ENCODE data around the gene WDR88.
"Not testable (repeated sequence)": the region's sequence is repeated elsewhere in the genome, so short reads cannot be mapped to it uniquely, and the experiment has no call there.

Gene WDR88

GRCh38 chr19:33125929-33126388 lies 6.0 kb upstream of the WDR88 start:
- intact Hi-C loops (cut with DNase I): no loop called here
- DNase-seq: peak in 8 of 10 donors; percentile 24 to 88 (median 52)

DNA sequence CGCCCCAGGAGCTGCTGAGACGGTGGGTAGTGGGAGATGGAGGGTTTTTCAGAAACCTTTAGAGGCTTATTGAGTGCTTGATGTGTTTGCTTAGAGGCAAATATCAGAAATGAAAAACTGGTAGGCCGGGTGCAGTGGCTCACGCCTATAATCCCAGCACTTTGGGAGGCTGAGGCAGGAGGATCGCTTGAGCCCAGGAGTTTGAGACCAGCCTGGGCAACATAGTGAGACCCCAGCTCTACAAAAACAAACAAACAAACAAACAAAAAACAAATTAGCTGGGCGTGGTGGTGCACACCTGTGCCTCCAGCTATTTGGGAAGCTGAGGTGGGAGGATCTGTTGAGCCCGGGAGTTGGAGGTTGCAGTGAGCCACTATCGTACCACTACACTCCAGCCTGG lies 5.2 kb upstream of the WDR88 start:
- intact Hi-C loops (cut with DNase I): not testable (repeated sequence)
- peak in 2 of 10 donors; percentile 16 to 19 for DNase-seq

- DNase-seq: peak in 2 of 10 donors; percentile 18 to 46
- intact Hi-C loops (cut with DNase I): no loop called here
Measured at GRCh38 chr19:33129901-33130300, 2.0 kb upstream of the WDR88 start.

GRCh38 chr19:33130433-33130832 lies 1.5 kb upstream of the WDR88 start:
- DNase-seq: peak in 2 of 10 donors; percentile 32 to 78
- intact Hi-C loops (cut with DNase I): no loop called here

DNA sequence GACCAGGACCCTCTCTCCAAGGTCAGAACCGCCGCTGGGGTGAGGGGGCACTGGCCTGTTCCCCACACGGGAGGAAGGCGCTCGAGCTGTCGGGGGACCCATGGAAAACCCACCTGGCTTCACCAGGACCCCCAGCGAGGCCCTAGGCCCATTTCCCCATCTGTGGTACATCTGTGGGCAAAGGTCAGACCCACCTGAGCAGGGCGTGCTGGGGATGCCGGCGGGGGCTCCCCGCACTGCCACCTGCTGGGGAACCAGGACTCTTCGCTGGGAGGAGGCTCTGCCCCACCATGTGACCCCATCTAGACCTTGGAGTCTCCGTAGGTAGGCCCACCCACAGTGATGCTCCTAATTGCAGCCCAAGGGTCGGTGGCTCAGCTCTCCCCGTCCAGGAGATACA lies 511 bp downstream of the WDR88 start:
- intact Hi-C loops (cut with DNase I): no loop called here
- peak in 1 of 10 donors; percentile 74 for DNase-seq

- DNase-seq: peak in 2 of 10 donors; percentile 60 to 71
- intact Hi-C loops (cut with DNase I): no loop called here
Measured at GRCh38 chr19:33133438-33134031, 1.6 kb downstream of the WDR88 start.

GRCh38 chr19:33134571-33135041 lies 2.7 kb downstream of the WDR88 start:
- intact Hi-C loops (cut with DNase I): no loop called here
- DNase-seq: peak in 2 of 10 donors; percentile 64 to 81

GRCh38 chr19:33139165-33139564 lies 7.3 kb downstream of the WDR88 start:
- peak in 1 of 10 donors; percentile 59 for DNase-seq
- intact Hi-C loops (cut with DNase I): no loop called here

DNA sequence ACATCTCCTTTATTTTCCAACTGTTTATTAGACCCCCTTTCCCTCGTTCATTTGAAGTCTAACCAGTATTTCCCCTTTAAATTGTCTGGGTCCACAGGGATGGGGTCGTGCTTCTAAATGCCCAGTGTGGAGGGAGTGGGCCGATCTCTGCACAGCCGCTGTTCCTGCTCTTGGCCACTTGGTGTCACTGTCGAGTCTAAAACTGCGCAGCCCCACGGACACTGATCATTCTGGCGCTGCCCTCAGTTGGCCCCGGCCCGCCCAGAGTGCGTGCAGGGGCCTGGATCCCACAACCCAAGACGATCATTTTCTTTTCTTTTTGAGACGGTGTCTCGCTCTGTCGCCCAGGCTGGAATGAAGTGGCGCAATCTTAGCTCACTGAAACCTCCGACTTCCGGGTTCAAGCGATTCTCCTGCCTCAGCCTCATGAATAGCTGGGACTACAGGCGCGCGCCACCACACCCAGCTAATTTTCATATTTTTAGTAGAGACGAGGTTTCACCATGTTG lies 12.0 kb downstream of the WDR88 start:
- peak in 9 of 10 donors; percentile 40 to 94 (median 65) for DNase-seq
- intact Hi-C loops (cut with DNase I): loop anchor here (1.0 to 10.0 kb wide), 2 partner anchors 40 to 261 kb away; no protein-coding TSS in a partner anchor

DNA sequence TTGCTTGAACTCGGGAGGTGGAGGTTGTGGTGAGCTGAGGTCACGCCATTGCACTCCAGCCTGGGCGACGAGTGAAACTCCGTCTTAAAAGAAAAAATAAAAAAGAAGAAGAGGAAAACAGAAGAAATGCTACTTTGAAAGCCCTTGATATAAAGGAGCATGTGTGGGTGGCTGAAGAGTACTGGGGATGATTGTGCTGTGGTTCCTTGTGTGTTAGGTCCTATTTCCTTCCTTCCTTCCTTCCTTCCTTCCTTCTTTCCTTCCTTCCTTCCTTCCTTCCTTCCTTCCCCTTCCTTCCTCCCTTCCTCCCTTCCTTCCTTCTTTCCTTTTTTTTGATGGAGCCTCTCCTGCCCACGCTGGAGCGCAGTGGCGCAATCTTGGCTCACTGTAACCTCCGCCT lies 14.3 kb downstream of the WDR88 start:
- intact Hi-C loops (cut with DNase I): loop anchor here (10.0 kb wide), 1 partner anchor 259 kb away; no protein-coding TSS in a partner anchor
- DNase-seq: peak in 1 of 10 donors; percentile 8

DNA sequence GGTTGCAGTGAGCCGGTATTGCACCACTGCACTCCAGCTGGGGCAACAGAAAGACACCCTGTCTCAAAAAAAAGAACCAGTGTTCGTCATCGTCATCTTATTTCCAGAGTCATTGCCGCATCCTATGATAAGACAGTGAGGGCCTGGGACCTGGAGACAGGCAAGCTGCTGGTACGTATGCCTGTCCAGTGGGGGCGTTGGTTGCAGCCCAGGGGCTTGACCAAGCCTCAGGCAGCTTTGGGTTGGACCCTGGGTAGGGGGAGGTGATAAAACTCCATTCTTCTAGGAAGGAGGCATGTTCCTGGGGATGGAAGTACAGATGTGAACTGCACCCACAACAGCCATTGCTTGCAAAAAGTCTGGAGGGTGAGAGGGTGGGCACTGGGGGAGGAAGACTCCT lies 15.6 kb downstream of the WDR88 start:
- DNase-seq: peak in 2 of 10 donors; percentile 21 to 51
- intact Hi-C loops (cut with DNase I): loop anchor here (10.0 kb wide), 1 partner anchor 257 kb away; no protein-coding TSS in a partner anchor

DNA sequence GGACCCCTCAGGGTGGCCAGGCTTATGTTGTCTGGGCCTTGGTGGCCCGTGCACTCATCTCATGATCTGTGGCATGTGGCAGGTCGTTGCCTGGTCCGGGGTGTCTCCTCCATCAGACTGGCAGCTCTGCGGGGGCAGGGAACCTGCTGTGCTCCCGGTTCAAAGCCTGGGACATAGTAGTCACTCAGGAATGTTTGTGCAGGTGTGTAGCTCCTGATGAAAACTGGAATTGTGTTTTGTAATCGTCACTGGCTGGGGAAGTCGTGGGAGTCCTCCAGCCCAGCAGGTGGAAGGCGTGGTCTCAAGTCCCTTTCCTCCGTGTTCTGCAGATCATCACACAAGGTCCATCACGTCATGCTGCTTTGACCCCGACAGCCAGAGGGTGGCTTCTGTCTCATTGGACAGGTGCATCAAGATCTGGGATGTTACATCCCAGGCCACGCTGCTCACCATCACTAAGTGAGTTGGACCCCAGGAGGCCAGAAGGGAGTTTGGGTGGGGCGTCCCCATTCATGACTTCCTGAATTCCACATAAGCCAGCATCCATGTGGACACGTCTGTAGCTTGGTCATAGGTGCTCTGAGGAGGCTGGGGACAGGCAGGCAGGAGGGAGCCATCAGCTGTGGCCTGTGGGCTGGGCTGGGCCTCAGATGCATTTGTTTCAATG lies 19.1 kb downstream of the WDR88 start:
- DNase-seq: peak in 2 of 10 donors; percentile 72 to 77
- intact Hi-C loops (cut with DNase I): no loop called here

DNA sequence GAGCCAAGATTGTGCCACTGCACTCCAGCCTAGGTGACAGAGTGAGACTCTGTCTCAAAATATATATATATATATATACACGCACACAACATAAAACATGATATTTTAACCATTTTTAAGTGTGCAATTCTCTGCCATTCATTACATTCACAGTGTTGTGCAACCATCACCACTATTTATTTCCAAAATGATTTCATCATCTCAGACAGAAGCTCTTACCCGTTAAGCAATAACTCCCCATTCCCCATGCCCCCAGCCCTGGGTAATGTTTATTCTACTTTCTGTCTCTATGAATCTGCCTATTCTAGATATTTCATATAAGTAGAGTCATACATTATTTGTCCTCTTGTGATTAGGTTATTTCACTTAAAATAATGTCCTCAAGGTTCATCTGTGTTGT lies 20.3 kb downstream of the WDR88 start:
- intact Hi-C loops (cut with DNase I): no loop called here
- no peak for DNase-seq

DNA sequence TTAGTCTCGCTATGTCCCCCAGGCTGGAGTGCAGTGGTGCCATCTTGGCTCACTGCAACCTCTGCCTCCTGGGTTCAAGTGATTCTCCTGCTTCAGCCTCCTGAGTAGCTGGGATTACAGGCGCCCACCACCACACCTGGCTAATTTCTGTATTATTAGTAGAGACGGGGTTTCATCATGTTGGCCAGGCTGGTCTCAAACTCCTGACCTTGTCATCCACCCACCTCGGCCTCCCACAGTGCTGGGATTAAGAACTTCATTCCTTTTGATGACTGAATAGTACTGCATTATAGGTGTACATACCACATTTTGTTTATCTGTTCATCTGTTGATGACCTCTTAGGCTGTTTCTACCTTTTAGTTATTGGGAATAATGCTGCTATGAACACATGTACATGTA lies 20.7 kb downstream of the WDR88 start:
- intact Hi-C loops (cut with DNase I): not testable (repeated sequence)
- peak in 2 of 10 donors; percentile 4 to 15 for DNase-seq

- DNase-seq; intact Hi-C loops (cut with DNase I): not testable (repeated sequence)
Measured at GRCh38 chr19:33154313-33154712, 22.4 kb downstream of the WDR88 start.

DNA sequence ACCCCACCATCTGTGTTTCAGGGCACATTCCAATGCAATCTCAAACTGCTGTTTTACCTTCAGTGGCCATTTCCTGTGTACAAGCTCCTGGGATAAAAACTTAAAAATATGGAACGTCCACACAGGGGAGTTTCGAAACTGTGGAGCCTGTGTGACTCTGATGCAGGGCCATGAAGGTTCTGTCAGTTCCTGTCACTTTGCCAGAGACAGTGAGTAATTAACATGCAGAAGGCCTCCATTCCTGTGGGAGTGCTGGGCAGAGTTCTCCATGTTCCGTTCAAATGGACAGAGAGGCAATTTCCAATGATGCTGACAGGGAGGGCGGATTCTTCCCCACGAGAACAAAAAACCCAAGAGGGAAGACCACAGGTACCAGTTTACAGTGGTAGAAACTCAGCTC lies 24.4 kb downstream of the WDR88 start:
- peak in 1 of 10 donors; percentile 1 for DNase-seq
- intact Hi-C loops (cut with DNase I): no loop called here

DNA sequence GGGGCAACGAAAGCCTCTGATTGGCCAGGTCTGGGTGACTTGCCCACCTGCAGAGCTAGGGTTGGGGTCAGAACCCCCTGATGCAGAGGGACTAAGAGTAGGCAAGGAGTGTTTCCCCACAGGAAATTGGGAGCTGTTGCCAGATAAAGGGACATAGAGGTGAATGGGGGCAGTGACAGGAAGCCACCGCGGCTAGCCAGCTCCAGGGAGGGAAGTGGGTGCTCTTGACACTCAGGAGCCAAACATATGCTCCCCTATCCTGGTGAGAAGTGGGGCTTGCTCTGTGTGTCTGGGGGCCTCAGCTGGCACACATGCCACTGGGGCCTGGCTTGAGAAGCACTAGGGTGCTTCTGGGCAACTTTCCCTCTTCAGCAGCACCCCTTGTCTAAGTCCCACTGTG lies 26.0 kb downstream of the WDR88 start:
- intact Hi-C loops (cut with DNase I): no loop called here
- peak in 2 of 10 donors; percentile 22 to 46 for DNase-seq

- DNase-seq: peak in 1 of 10 donors; percentile 2
Measured at GRCh38 chr19:33158365-33158764, 26.5 kb downstream of the WDR88 start.

DNA sequence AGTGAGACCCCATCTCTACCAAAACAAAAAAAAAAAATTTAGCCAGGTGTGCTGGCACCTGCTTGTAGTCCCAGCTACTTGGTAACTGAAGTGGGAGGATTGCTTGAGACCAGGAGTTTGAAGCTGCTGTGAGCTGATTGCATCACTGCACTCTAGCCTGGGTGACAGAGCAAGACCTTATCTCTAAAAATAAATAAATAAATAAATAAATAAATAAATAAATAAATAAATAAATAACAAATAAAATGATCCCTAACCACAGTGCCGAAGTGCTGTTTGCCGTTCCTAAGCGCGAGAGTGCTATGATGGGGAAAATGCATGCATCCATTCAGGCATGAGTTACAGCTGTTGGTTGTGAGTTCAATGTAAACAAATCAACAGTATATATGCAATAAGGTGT lies 27.2 kb downstream of the WDR88 start:
- peak in 1 of 10 donors; percentile 1 for DNase-seq
- intact Hi-C loops (cut with DNase I): no loop called here

More at GRCh38 chr19:33158365-33158764, 26.5 kb downstream of the WDR88 start:
- intact Hi-C loops (cut with DNase I): no loop called here

DNA sequence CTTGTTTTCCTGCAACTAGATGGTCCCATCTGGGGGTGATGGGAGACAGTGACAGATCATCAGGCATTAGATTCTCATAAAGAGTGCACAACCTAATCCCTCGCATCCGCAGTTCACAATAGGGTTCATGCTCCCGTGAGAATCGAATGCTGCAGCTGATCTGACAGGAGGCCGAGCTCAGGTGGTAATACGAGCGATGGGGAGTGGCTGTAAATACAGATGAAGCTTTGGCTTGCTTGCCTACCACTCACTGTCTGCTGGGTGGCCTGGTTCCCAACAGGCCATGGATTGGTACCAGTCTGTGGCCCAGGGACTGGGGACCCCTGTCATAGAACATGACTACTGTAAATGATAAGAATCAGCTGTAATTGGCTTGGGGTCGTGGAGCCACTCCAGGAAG lies 28.0 kb downstream of the WDR88 start:
- peak in 1 of 10 donors; percentile 35 for DNase-seq
- intact Hi-C loops (cut with DNase I): no loop called here

DNA sequence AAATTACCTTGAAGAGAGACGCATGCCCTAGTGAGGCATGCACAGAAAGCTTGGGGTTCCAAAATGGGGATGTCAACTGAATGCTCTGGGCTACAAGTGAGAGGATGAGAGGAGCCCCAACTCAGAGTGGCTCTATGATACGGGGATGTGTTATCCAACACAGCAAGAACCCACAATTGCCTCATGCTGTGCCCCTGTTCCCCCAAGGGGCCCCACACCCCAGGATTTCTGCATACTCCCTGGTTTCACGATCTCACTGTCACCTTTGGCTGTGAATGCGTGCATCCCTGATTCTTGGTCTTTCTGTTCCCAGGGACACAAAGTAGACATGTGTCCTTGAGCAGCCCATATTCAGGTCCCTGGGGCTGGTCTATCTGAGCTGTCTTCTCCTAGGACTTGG lies 29.3 kb downstream of the WDR88 start:
- no peak for DNase-seq
- intact Hi-C loops (cut with DNase I): no loop called here

Data from posterior cingulate gyrus (tissue), 11 donors.